Uterus (tissue), 2 donors: Measurements from ENCODE around the gene VPS50.

Experiments used
- POLR2A ChIP-seq, 2 donors: fragments of 450-650 bp; IDR thresholded peaks; one replicate each; pipeline ENCODE4 v1.6.1; 2016; ENCODE audit warnings: antibody characterized with exemption in 2 of 2, mild to moderate bottlenecking in 1 of 2, moderate library complexity in 1 of 2
- TF ChIP-seq, protein P1 (sequence below), 4 experiments: fragments of 200-600 bp in 2 of 4; fragments of 450-650 bp in 2 of 4; sonication (generic) in 2 of 4; IDR thresholded peaks; one replicate each; pipeline ENCODE4 v1.5.1; 2016 to 2019; ENCODE audit warnings: antibody characterized with exemption in 4 of 4, mild to moderate bottlenecking in 2 of 4, moderate library complexity in 1 of 4

DNA sequence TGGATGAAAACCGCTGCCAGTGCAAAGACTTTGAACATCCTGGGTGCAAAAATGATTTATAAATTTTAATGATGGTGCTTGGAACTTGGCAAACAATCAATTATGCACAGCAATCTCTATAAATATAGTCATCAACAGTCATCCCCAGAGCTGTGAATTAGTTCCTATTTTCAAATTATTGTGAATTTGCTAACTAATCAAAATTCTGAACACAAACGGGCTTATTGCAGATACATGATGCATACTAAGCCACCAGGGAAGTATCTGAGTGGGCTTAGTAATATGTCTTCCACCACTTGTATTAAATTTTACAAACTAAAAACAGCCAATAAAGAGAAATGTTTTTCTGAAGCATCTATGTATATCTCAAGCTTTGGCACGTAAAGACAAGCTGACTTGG lies 177.2 kb downstream of the VPS50 start:
- TF ChIP-seq, protein P1, sequence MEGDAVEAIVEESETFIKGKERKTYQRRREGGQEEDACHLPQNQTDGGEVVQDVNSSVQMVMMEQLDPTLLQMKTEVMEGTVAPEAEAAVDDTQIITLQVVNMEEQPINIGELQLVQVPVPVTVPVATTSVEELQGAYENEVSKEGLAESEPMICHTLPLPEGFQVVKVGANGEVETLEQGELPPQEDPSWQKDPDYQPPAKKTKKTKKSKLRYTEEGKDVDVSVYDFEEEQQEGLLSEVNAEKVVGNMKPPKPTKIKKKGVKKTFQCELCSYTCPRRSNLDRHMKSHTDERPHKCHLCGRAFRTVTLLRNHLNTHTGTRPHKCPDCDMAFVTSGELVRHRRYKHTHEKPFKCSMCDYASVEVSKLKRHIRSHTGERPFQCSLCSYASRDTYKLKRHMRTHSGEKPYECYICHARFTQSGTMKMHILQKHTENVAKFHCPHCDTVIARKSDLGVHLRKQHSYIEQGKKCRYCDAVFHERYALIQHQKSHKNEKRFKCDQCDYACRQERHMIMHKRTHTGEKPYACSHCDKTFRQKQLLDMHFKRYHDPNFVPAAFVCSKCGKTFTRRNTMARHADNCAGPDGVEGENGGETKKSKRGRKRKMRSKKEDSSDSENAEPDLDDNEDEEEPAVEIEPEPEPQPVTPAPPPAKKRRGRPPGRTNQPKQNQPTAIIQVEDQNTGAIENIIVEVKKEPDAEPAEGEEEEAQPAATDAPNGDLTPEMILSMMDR (IDR thresholded peaks at IDR 0.05): no peak
- TF ChIP-seq POLR2A (IDR thresholded peaks at IDR 0.05): no peak
